Measurements from ENCODE around the gene SMYD3.
"Not testable (repeated sequence)": the region's sequence is repeated elsewhere in the genome, so short reads cannot be mapped to it uniquely, and the experiment has no call there.

SMYD3 gene

GRCh38 chr1:246329900-246330299, 177.2 kb downstream of the SMYD3 start:
- intact Hi-C loops (cut with DNase I): no loop called here

GRCh38 chr1:246329292-246329691, 177.8 kb downstream of the SMYD3 start:
- intact Hi-C loops (cut with DNase I); DNase-seq: not testable (repeated sequence)

More at GRCh38 chr1:246329900-246330299, 177.2 kb downstream of the SMYD3 start:
- peak in 1 of 42 donors; percentile 6 for DNase-seq

GRCh38 chr1:246324711-246325110, 182.4 kb downstream of the SMYD3 start:
- peak in 37 of 42 donors; percentile 3 to 84 (median 46) for DNase-seq

GRCh38 chr1:246324033-246324432, 183.0 kb downstream of the SMYD3 start:
- intact Hi-C loops (cut with DNase I); DNase-seq: not testable (repeated sequence)

More at GRCh38 chr1:246324711-246325110, 182.4 kb downstream of the SMYD3 start:
- intact Hi-C loops (cut with DNase I): no loop called here

- intact Hi-C loops (cut with DNase I): no loop called here
- DNase-seq: no peak
Measured at GRCh38 chr1:246320286-246320685, 186.8 kb downstream of the SMYD3 start.

GRCh38 chr1:246319083-246319714, 187.9 kb downstream of the SMYD3 start:
- DNase-seq: no peak
- intact Hi-C loops (cut with DNase I): no loop called here

- DNase-seq: no peak
Measured at GRCh38 chr1:246318622-246319021, 188.5 kb downstream of the SMYD3 start.

GRCh38 chr1:246318036-246318359, 189.1 kb downstream of the SMYD3 start:
- intact Hi-C loops (cut with DNase I): no loop called here
- DNase-seq: no peak

More at GRCh38 chr1:246318622-246319021, 188.5 kb downstream of the SMYD3 start:
- intact Hi-C loops (cut with DNase I): no loop called here

- no peak for DNase-seq
- intact Hi-C loops (cut with DNase I): no loop called here
Measured at GRCh38 chr1:246317332-246318035, 189.6 kb downstream of the SMYD3 start.

GRCh38 chr1:246311461-246311860, 195.6 kb downstream of the SMYD3 start:
- intact Hi-C loops (cut with DNase I): no loop called here
- no peak for DNase-seq

GRCh38 chr1:246309247-246309884, 197.7 kb downstream of the SMYD3 start:
- DNase-seq: no peak
- intact Hi-C loops (cut with DNase I): no loop called here

GRCh38 chr1:246308533-246309075, 198.5 kb downstream of the SMYD3 start:
- intact Hi-C loops (cut with DNase I): no loop called here
- no peak for DNase-seq

GRCh38 chr1:246306415-246307037, 200.6 kb downstream of the SMYD3 start:
- no peak for DNase-seq
- intact Hi-C loops (cut with DNase I): no loop called here

- no peak for DNase-seq
- intact Hi-C loops (cut with DNase I): no loop called here
Measured at GRCh38 chr1:246304484-246305259, 202.4 kb downstream of the SMYD3 start.

GRCh38 chr1:246302711-246303317, 204.3 kb downstream of the SMYD3 start:
- intact Hi-C loops (cut with DNase I): no loop called here
- no peak for DNase-seq

GRCh38 chr1:246302251-246302625, 204.8 kb downstream of the SMYD3 start:
- intact Hi-C loops (cut with DNase I): no loop called here
- DNase-seq: no peak

GRCh38 chr1:246301553-246302250, 205.4 kb downstream of the SMYD3 start:
- intact Hi-C loops (cut with DNase I): no loop called here
- DNase-seq: no peak

Measured in head of caudate nucleus (tissue), 42 donors.